HEK293T (cell line): ENCODE measurements around the gene NMNAT1.

Experiments used
- ARNT ChIP-seq: fragments of 450-650 bp; IDR thresholded peaks from 2 replicates; pipeline ENCODE4 v1.6.1; 2017; ENCODE audit warnings: mild to moderate bottlenecking
- BHLHE40 ChIP-seq: fragments of 450-650 bp; IDR thresholded peaks from 2 replicates; pipeline ENCODE4 v1.6.1; 2016; ENCODE audit warnings: mild to moderate bottlenecking, moderate library complexity, borderline replicate concordance
- FOXA1 ChIP-seq: fragments of 450-650 bp; IDR thresholded peaks from 2 replicates; pipeline ENCODE4 v1.6.1; 2016; ENCODE audit warnings: mild to moderate bottlenecking
- FOXK2 ChIP-seq: fragments of 450-650 bp; IDR thresholded peaks from 2 replicates; pipeline ENCODE4 v1.6.1; 2016; ENCODE audit warnings: mild to moderate bottlenecking
- FOXM1 ChIP-seq: fragments of 450-650 bp; IDR thresholded peaks from 2 replicates; pipeline ENCODE4 v1.6.1; 2017; ENCODE audit warnings: mild to moderate bottlenecking, borderline replicate concordance
- NFRKB ChIP-seq: fragments of 450-650 bp; IDR thresholded peaks from 2 replicates; pipeline ENCODE4 v1.6.1; 2016; ENCODE audit warnings: mild to moderate bottlenecking, moderate library complexity
- PKNOX1 ChIP-seq: fragments of 450-650 bp; IDR thresholded peaks from 2 replicates; pipeline ENCODE4 v1.6.1; 2016
- SP1 ChIP-seq: fragments of 450-650 bp; IDR thresholded peaks from 2 replicates; pipeline ENCODE4 v1.6.1; 2017
- SUZ12 ChIP-seq: fragments of 450-650 bp; IDR thresholded peaks from 2 replicates; pipeline ENCODE4 v1.6.1; 2016; ENCODE audit warnings: mild to moderate bottlenecking
- TARDBP ChIP-seq: fragments of 450-650 bp; IDR thresholded peaks from 2 replicates; pipeline ENCODE4 v1.6.1; 2016

GRCh38 chr1:9916452-9916851 lies 26.8 kb upstream of the NMNAT1 start:
- TF ChIP-seq SUZ12 (no peak), SP1 (no peak), FOXK2 (no peak), NFRKB (no peak), FOXA1 (no peak), PKNOX1 (no peak), FOXM1 (no peak), BHLHE40 (no peak), TARDBP (no peak), ARNT (no peak)
